GM23338 (cell line): ENCODE data around the gene ST6GALNAC3.

Experiments
- CREB1 ChIP-seq: fragments of 250-450 bp; sonication (Bioruptor Pico); IDR thresholded peaks from 2 replicates; pipeline ENCODE4 v1.5.0; 2020; ENCODE audit warnings: low read depth, mild to moderate bottlenecking, moderate library complexity
- ETS1 ChIP-seq: IDR thresholded peaks from 2 replicates; pipeline ENCODE4 v1.6.1; 2016; ENCODE audit warnings: antibody characterized with exemption
- EZH2 ChIP-seq: fragments of 200-600 bp; sonication (generic); IDR thresholded peaks from one replicate; pipeline ENCODE4 v1.8.0; 2017; ENCODE audit warnings: antibody characterized with exemption, mild to moderate bottlenecking, low read depth; ENCODE audit not compliant: unreplicated experiment
- EZH2phosphoT487 ChIP-seq: fragments of 200-600 bp; sonication (generic); IDR thresholded peaks from one replicate; pipeline ENCODE4 v1.8.1; 2018; ENCODE audit warnings: antibody characterized with exemption; ENCODE audit not compliant: unreplicated experiment
- JUNB ChIP-seq: IDR thresholded peaks from one replicate; pipeline ENCODE4 v1.6.1; 2016; ENCODE audit warnings: antibody characterized with exemption; ENCODE audit not compliant: unreplicated experiment
- NANOG ChIP-seq: IDR thresholded peaks from 2 replicates; pipeline ENCODE4 v1.6.1; 2016; ENCODE audit warnings: antibody characterized with exemption, borderline replicate concordance
- POLR2AphosphoS5 ChIP-seq: IDR thresholded peaks from 2 replicates; pipeline ENCODE4 v1.6.1; 2016; ENCODE audit warnings: antibody characterized with exemption, low read depth
- REST ChIP-seq: IDR thresholded peaks from one replicate; pipeline ENCODE4 v1.6.1; 2018; ENCODE audit warnings: antibody characterized with exemption; ENCODE audit not compliant: unreplicated experiment
- STAT1 ChIP-seq: IDR thresholded peaks from one replicate; pipeline ENCODE4 v1.6.1; 2016; ENCODE audit warnings: antibody characterized with exemption; ENCODE audit not compliant: unreplicated experiment
- ZNF114 ChIP-seq: fragments of 250-450 bp; sonication (Bioruptor Pico); IDR thresholded peaks from 2 replicates; pipeline ENCODE4 v1.5.0; 2020; ENCODE audit warnings: mild to moderate bottlenecking, moderate library complexity
- ZNF331 ChIP-seq: fragments of 250-450 bp; sonication (Bioruptor Pico); IDR thresholded peaks from 2 replicates; pipeline ENCODE4 v1.5.0; 2020; ENCODE audit warnings: low read depth, mild to moderate bottlenecking, moderate library complexity
- TF ChIP-seq, protein P1 (sequence below), 2 experiments: fragments of 200-600 bp in 1 of 2; sonication (generic) in 1 of 2; conservative IDR thresholded peaks; 2 replicates each; pipeline versions ENCODE4 v1.5.1 to v1.6.1; 2016 to 2017; ENCODE audit warnings: antibody characterized with exemption in 2 of 2, low read depth in 2 of 2, mild to moderate bottlenecking in 2 of 2, moderate library complexity in 1 of 2
- TF ChIP-seq, protein P2 (sequence below): fragments of 250-450 bp; sonication (Bioruptor Pico); IDR thresholded peaks from 2 replicates; pipeline ENCODE4 v1.5.0; 2020; ENCODE audit warnings: mild to moderate bottlenecking, moderate library complexity

DNA sequence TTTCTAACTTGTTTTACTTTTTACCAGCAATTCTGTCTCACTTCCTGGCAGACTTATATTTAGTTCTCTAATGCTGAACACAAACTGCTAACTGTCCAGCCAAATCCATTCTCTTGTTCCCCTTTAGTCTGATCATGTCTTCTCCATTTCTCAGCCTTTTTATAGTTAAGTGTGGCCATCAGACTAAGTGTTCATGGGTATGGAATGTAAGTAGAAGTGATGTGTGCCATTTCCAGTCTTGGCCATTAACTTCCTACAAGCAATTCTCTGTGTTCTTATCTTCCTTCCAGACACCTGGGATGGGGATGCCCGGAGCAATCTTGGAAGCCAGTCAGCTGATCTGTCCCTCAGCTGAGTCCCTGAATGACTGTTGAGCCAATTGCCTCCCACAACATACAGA lies 165.8 kb downstream of the ST6GALNAC3 start:
- TF ChIP-seq ZNF114 (CRISPR knock-in tag) (no peak), EZH2 (no peak), REST (no peak), EZH2phosphoT487 (no peak), POLR2AphosphoS5 (no peak), CREB1 (no peak), JUNB (no peak), ETS1 (no peak), NANOG (no peak), STAT1 (no peak), ZNF331 (CRISPR knock-in tag) (no peak)
- TF ChIP-seq, protein P1, sequence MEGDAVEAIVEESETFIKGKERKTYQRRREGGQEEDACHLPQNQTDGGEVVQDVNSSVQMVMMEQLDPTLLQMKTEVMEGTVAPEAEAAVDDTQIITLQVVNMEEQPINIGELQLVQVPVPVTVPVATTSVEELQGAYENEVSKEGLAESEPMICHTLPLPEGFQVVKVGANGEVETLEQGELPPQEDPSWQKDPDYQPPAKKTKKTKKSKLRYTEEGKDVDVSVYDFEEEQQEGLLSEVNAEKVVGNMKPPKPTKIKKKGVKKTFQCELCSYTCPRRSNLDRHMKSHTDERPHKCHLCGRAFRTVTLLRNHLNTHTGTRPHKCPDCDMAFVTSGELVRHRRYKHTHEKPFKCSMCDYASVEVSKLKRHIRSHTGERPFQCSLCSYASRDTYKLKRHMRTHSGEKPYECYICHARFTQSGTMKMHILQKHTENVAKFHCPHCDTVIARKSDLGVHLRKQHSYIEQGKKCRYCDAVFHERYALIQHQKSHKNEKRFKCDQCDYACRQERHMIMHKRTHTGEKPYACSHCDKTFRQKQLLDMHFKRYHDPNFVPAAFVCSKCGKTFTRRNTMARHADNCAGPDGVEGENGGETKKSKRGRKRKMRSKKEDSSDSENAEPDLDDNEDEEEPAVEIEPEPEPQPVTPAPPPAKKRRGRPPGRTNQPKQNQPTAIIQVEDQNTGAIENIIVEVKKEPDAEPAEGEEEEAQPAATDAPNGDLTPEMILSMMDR (conservative IDR thresholded peaks at IDR 0.05; ENCODE audit: low read depth in 2 of 2), result no peak
- TF ChIP-seq, protein P2, sequence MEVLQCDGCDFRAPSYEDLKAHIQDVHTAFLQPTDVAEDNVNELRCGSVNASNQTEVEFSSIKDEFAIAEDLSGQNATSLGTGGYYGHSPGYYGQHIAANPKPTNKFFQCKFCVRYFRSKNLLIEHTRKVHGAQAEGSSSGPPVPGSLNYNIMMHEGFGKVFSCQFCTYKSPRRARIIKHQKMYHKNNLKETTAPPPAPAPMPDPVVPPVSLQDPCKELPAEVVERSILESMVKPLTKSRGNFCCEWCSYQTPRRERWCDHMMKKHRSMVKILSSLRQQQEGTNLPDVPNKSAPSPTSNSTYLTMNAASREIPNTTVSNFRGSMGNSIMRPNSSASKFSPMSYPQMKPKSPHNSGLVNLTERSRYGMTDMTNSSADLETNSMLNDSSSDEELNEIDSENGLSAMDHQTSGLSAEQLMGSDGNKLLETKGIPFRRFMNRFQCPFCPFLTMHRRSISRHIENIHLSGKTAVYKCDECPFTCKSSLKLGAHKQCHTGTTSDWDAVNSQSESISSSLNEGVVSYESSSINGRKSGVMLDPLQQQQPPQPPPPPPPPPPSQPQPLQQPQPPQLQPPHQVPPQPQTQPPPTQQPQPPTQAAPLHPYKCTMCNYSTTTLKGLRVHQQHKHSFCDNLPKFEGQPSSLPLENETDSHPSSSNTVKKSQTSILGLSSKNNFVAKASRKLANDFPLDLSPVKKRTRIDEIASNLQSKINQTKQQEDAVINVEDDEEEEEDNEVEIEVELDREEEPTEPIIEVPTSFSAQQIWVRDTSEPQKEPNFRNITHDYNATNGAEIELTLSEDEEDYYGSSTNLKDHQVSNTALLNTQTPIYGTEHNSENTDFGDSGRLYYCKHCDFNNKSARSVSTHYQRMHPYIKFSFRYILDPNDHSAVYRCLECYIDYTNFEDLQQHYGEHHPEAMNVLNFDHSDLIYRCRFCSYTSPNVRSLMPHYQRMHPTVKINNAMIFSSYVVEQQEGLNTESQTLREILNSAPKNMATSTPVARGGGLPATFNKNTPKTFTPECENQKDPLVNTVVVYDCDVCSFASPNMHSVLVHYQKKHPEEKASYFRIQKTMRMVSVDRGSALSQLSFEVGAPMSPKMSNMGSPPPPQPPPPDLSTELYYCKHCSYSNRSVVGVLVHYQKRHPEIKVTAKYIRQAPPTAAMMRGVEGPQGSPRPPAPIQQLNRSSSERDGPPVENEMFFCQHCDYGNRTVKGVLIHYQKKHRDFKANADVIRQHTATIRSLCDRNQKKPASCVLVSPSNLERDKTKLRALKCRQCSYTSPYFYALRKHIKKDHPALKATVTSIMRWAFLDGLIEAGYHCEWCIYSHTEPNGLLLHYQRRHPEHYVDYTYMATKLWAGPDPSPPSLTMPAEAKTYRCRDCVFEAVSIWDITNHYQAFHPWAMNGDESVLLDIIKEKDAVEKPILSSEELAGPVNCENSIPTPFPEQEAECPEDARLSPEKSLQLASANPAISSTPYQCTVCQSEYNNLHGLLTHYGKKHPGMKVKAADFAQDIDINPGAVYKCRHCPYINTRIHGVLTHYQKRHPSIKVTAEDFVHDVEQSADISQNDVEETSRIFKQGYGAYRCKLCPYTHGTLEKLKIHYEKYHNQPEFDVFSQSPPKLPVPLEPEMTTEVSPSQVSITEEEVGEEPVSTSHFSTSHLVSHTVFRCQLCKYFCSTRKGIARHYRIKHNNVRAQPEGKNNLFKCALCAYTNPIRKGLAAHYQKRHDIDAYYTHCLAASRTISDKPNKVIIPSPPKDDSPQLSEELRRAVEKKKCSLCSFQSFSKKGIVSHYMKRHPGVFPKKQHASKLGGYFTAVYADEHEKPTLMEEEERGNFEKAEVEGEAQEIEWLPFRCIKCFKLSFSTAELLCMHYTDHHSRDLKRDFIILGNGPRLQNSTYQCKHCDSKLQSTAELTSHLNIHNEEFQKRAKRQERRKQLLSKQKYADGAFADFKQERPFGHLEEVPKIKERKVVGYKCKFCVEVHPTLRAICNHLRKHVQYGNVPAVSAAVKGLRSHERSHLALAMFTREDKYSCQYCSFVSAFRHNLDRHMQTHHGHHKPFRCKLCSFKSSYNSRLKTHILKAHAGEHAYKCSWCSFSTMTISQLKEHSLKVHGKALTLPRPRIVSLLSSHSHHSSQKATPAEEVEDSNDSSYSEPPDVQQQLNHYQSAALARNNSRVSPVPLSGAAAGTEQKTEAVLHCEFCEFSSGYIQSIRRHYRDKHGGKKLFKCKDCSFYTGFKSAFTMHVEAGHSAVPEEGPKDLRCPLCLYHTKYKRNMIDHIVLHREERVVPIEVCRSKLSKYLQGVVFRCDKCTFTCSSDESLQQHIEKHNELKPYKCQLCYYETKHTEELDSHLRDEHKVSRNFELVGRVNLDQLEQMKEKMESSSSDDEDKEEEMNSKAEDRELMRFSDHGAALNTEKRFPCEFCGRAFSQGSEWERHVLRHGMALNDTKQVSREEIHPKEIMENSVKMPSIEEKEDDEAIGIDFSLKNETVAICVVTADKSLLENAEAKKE (CRISPR knock-in tag), result no peak
